Glutamatergic neuron (in vitro differentiated cells): Measurements from ENCODE around the gene SARDH. TPM values are rescaled to one million over a fixed set of nuclear protein-coding genes. Genes with fewer than 3 reads are reported as not detected.

Source experiments
- DNase-seq: peaks from one replicate; pipeline ENCODE4 v3.0.0; 2022
- H3K27ac Mint-ChIP-seq: one replicate; pipeline ENCODE4 v1.8.0; 2020; ENCODE audit warnings: mild to moderate bottlenecking, mixed read lengths, inconsistent platforms; ENCODE audit not compliant: unreplicated experiment
- H3K27me3 Mint-ChIP-seq: one replicate; pipeline ENCODE4 v1.8.0; 2020; ENCODE audit warnings: mild to moderate bottlenecking, moderate library complexity, mixed read lengths, inconsistent platforms; ENCODE audit not compliant: unreplicated experiment
- H3K36me3 Mint-ChIP-seq: one replicate; pipeline ENCODE4 v1.8.0; 2020; ENCODE audit warnings: mild to moderate bottlenecking, mixed read lengths, inconsistent platforms; ENCODE audit not compliant: unreplicated experiment
- H3K4me1 Mint-ChIP-seq: one replicate; pipeline ENCODE4 v1.8.0; 2020; ENCODE audit warnings: mild to moderate bottlenecking, low read depth, mixed read lengths, inconsistent platforms; ENCODE audit not compliant: unreplicated experiment
- H3K4me3 Mint-ChIP-seq: one replicate; pipeline ENCODE4 v1.8.0; 2020; ENCODE audit warnings: mild to moderate bottlenecking, mixed read lengths, inconsistent platforms; ENCODE audit not compliant: unreplicated experiment
- H3K9me3 Mint-ChIP-seq: one replicate; pipeline ENCODE4 v1.8.0; 2020; ENCODE audit warnings: mild to moderate bottlenecking, moderate library complexity, mixed read lengths, inconsistent platforms; ENCODE audit not compliant: unreplicated experiment
- total RNA-seq: library from RNA; stranded (reverse); fragmentation: NEBNext Ultra II Directional; extraction: Animal tissue kit (Norgen Biotek cat#: 25700); gene quantifications from one replicate; pipeline ENCODE4 v1.2.1, GENCODE V29; 2021; ENCODE audit not compliant: unreplicated experiment
- TF ChIP-seq, protein P1 (sequence below): fragments of 200-600 bp; sonication (generic); IDR thresholded peaks from one replicate; pipeline ENCODE4 v1.5.0; 2021; ENCODE audit not compliant: partially characterized antibody, unreplicated experiment

Gene SARDH
- total RNA-seq, 1 donor from 2014 or later, result 2.0 TPM

DNA sequence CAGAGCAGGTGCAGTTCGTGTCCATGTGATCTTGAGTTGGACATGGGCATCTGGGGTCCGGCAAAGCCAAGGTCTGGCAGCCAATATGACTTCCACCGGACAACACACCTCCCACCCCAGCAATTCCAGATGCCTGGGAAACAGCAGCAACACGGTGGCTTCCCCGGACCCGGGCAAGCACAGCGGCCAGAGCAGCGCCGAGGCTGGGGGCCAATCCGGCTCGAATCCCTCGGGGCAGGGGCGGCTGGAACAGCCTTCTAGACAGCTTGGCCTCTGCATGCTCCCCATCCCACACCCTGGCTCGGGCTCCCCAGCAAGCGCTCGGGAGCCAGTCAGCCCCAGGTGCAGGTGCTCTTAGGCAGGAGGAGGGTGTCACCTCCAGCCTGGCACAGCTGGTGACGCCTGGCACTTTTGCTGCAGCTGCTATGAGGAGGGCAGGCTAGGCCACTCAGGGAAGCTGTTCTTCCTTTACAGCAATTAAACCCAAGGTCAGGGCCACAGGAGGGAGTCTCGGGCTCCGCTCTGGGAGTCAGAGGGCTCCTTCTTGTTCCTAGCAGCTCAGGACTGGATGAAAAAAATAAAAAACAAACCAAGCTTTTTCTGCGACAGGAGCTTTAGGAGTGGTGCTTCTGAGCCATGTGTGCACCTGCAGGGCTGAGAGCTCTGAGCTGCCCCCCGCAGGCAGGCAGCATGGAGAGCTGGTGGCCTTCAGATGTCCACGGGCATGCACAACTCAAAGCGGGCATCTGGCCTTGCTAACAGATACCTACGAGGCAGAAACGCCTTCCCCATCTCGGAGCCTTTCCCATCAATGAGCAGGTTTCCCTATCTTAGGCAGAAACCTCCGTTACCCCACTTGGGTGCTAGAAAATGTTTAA, 73.7 kb downstream of the SARDH start:
- H3K27me3 Mint-ChIP-seq, result peaks cover 6% of the 10 kb centered on the region
- no peaks in the 10 kb centered on the region for H3K36me3 Mint-ChIP-seq
- no peak overlapping the region for H3K27ac Mint-ChIP-seq
- peaks cover 7% of the 10 kb centered on the region for H3K4me1 Mint-ChIP-seq
- H3K4me3 Mint-ChIP-seq, result no peak overlapping the region
- TF ChIP-seq, protein P1, sequence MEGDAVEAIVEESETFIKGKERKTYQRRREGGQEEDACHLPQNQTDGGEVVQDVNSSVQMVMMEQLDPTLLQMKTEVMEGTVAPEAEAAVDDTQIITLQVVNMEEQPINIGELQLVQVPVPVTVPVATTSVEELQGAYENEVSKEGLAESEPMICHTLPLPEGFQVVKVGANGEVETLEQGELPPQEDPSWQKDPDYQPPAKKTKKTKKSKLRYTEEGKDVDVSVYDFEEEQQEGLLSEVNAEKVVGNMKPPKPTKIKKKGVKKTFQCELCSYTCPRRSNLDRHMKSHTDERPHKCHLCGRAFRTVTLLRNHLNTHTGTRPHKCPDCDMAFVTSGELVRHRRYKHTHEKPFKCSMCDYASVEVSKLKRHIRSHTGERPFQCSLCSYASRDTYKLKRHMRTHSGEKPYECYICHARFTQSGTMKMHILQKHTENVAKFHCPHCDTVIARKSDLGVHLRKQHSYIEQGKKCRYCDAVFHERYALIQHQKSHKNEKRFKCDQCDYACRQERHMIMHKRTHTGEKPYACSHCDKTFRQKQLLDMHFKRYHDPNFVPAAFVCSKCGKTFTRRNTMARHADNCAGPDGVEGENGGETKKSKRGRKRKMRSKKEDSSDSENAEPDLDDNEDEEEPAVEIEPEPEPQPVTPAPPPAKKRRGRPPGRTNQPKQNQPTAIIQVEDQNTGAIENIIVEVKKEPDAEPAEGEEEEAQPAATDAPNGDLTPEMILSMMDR, result no peak
- no peaks in the 10 kb centered on the region for H3K9me3 Mint-ChIP-seq
- DNase-seq, result no peak

DNA sequence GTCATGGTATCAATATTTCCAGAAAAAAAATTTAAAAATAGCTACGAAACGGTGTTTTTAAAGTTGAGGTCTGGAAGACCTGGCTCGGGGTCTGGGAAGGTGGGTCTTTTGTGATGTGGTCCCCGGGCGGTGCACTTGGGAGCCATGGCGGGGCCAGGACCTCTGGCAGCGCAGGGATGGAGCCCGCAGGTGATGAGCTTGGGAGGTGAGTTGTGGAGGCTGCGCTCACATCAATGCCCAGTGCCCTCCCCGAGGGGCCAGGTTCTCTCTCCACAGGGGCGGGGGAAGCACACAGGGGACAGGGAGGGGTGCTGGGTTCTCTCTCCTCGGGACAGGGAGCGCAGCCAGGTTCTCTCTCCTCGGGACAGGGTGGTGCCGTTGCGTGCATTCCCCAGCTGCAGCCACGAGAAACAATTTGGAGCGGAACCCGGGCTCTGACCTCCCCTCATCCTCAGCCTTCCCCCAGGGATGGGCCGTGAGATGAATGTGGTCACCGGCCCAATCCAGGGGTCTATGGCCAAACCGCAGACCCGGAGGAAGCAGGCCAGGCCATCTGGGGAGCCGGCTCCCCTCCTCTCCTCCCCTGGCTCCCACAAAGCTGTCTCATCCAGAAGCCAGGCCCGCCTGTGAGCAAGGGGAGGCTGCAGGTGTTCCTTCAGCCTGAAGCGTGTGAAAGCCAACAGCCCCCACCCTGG, 76.2 kb downstream of the SARDH start:
- Mint-ChIP-seq H3K27me3 (peaks cover 3% of the 10 kb centered on the region), H3K4me3 (no peak overlapping the region), H3K4me1 (peaks cover 13% of the 10 kb centered on the region), H3K9me3 (no peaks in the 10 kb centered on the region), H3K27ac (no peak overlapping the region), H3K36me3 (no peaks in the 10 kb centered on the region)
- no peak for DNase-seq
- TF ChIP-seq, protein P1, result no peak

DNA sequence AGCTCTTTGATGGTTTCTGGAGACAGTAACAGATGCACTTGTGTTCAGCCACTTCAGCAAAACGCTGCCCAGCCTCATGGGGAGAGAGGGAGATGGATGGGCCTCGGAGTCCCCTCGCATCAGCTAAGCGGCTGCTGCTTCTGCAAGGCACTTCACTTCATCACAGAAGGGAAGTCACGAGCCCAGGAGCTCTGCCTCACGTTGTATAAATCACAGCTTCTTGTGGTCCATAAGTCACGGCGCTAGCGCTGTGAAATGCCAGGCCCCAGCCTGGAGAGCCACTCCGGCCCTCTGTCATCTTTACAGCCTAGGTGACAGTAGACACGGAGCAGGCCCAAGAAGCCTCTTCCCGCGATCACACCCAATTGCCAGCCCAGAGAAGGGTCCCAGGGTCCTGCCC, 78.6 kb downstream of the SARDH start:
- H3K4me3 Mint-ChIP-seq, result no peak overlapping the region
- TF ChIP-seq, protein P1, result no peak
- no peak overlapping the region for H3K27ac Mint-ChIP-seq

DNA sequence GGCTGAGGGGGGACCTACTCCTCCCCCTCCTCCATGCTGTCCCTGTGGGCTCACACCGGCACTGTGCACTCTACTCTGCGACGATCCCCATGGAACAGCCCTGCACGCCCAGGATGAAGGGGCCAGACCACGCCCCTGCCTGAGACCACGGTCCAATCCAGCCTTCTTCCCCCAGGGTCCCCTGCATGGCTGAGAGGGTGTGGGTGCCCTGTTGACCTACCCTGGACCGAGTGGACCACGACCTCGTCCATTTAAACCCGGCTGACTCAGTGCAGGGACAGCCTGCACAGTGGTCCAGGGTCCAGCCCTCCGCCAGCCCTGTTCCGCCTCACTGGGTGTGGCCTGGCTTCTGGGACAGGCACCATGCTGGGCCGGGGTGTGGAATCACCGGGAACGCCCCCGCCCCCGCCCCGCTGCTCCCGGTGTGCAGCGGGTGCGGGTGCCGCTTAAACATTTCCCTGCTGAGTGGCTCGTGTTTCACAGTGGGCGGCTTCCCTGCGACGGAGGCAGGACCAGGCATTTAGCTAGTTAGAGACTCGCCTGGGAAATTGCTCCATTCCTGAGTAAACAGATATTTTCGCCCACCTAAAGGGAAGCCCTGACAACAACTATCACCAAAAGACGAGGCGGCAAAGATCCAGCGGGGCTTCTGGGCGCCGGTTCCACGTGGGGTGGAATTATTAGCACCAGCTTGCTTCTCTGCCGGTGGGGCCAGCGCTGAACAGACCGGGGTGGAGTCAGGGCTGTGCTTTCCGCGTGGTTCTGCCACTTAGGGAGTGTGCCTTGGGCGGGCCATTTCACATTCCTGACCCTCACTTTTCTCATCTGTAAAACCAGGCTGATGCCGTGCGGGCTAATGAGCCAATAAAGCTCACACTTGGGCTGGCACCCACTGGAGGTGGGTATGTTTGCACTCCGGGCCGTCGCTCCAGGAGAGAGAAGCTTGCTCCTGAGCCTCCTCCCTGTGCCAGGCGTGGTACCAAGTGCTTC, 79.4 kb downstream of the SARDH start:
- H3K4me3 Mint-ChIP-seq, result no peak overlapping the region

More for the DNA sequence above, 78.6 kb downstream of the SARDH start:
- H3K36me3 Mint-ChIP-seq, result no peaks in the 10 kb centered on the region
- peaks cover 13% of the 10 kb centered on the region for H3K4me1 Mint-ChIP-seq
- H3K27me3 Mint-ChIP-seq, result peaks cover 5% of the 10 kb centered on the region
- peaks cover 2% of the 10 kb centered on the region for H3K9me3 Mint-ChIP-seq
- no peak for DNase-seq

More for the DNA sequence above, 79.4 kb downstream of the SARDH start:
- peaks cover 13% of the 10 kb centered on the region for H3K4me1 Mint-ChIP-seq
- H3K27ac Mint-ChIP-seq, result no peak overlapping the region
- TF ChIP-seq, protein P1, result no peak
- H3K36me3 Mint-ChIP-seq, result no peaks in the 10 kb centered on the region
- no peak for DNase-seq
- H3K9me3 Mint-ChIP-seq, result peaks cover 2% of the 10 kb centered on the region
- H3K27me3 Mint-ChIP-seq, result peaks cover 2% of the 10 kb centered on the region
